HCT116 (cell line): ENCODE data around the gene DSTYK.

Experiments
- CTCF ChIP-seq, 3 experiments: fragments of 200-600 bp in 1 of 3; sonication (generic) in 1 of 3; IDR thresholded peaks in 2 of 3; conservative IDR thresholded peaks in 1 of 3; 2 replicates each; pipeline ENCODE4 v1.5.1; 2012 to 2017; ENCODE audit warnings: low read depth in 2 of 3, low read length in 2 of 3, antibody characterized with exemption in 1 of 3, borderline replicate concordance in 1 of 3, control low read depth in 1 of 3, mild to moderate bottlenecking in 1 of 3, mixed read lengths in 1 of 3, mixed run types in 1 of 3, moderate library complexity in 1 of 3; ENCODE audit not compliant: insufficient read depth in 1 of 3
- EZH2phosphoT487 ChIP-seq: fragments of 200-600 bp; IDR thresholded peaks from 2 replicates; pipeline ENCODE4 v1.6.1; 2018; ENCODE audit warnings: antibody characterized with exemption, borderline replicate concordance
- JUND ChIP-seq: IDR thresholded peaks from 2 replicates; pipeline ENCODE4 v1.6.1; 2012
- POLR2A ChIP-seq: IDR thresholded peaks from 2 replicates; pipeline ENCODE4 v1.7.0; 2011; ENCODE audit warnings: borderline replicate concordance; ENCODE audit not compliant: insufficient read depth, insufficient read length; ENCODE audit errors: extremely low read depth
- POLR2AphosphoS5 ChIP-seq: IDR thresholded peaks from 2 replicates; pipeline ENCODE4 v1.6.1; 2011; ENCODE audit warnings: mild to moderate bottlenecking, low read depth, low read length, moderate library complexity
- REST ChIP-seq: IDR thresholded peaks from 2 replicates; pipeline ENCODE4 v1.6.1; 2012; ENCODE audit warnings: low read depth
- ZNF274 ChIP-seq: fragments of 200-500 bp; sonication (Bioruptor generic); IDR thresholded peaks from 2 replicates; pipeline ENCODE4 v1.6.1; 2014; ENCODE audit warnings: mild to moderate bottlenecking, low read depth, low read length, inconsistent platforms

- no peak for TF ChIP-seq REST
- no peak for TF ChIP-seq CTCF (IDR thresholded peaks at IDR 0.05 in 2 of 3, conservative IDR thresholded peaks at IDR 0.05 in 1 of 3; ENCODE audit: borderline replicate concordance in 1 of 3, insufficient read depth in 1 of 3, low read depth in 2 of 3, low read length in 2 of 3)
- TF ChIP-seq POLR2AphosphoS5, result no peak
- TF ChIP-seq POLR2A, result no peak
- no peak for TF ChIP-seq JUND
- TF ChIP-seq EZH2phosphoT487, result no peak
- TF ChIP-seq ZNF274, result no peak
These were observed 20.5 kb downstream of the DSTYK start for GRCh38 chr1:205190845-205191577.
